Suprapubic skin (tissue), 4 donors: ENCODE measurements around the gene CLEC3A. TPM values are rescaled to one million over a fixed set of nuclear protein-coding genes. Genes with fewer than 3 reads are reported as not detected.
A peak's percentile ranks its signal among the peaks of the same experiment; 100 is the strongest.

Experiments
- DNase-seq, 2 donors: peaks; one replicate each; pipeline ENCODE4 v3.0.0-alpha.2; 2019; ENCODE audit warnings: low spot score in 2 of 2
- H3K27ac ChIP-seq: fragments of 200-600 bp; sonication (generic); one replicate; pipeline ENCODE4 v1.5.1; 2019
- H3K27me3 ChIP-seq: fragments of 200-600 bp; sonication (generic); one replicate; pipeline ENCODE4 v1.5.1; 2019
- H3K36me3 ChIP-seq: fragments of 200-600 bp; sonication (generic); one replicate; pipeline ENCODE4 v1.5.1; 2019
- H3K4me1 ChIP-seq: fragments of 200-600 bp; sonication (generic); one replicate; pipeline ENCODE4 v1.5.1; 2019
- H3K4me3 ChIP-seq: fragments of 200-600 bp; sonication (generic); one replicate; pipeline ENCODE4 v1.5.1; 2019; ENCODE audit warnings: mild to moderate bottlenecking
- H3K9me3 ChIP-seq: fragments of 200-600 bp; sonication (generic); one replicate; pipeline ENCODE4 v1.5.1; 2019
- CTCF ChIP-seq, 2 donors: fragments of 200-600 bp in 1 of 2; fragments of 450-650 bp in 1 of 2; sonication (generic) in 1 of 2; IDR thresholded peaks; one replicate each; pipeline ENCODE4 v1.5.1; 2016 to 2019; ENCODE audit warnings: antibody characterized with exemption in 2 of 2, mild to moderate bottlenecking in 1 of 2, moderate library complexity in 1 of 2
- EP300 ChIP-seq: sonication (generic); formaldehyde crosslinking; IDR thresholded peaks from one replicate; pipeline ENCODE4 v1.6.1; 2017; ENCODE audit warnings: antibody characterized with exemption
- POLR2A ChIP-seq, 2 donors: fragments of 450-650 bp; IDR thresholded peaks; one replicate each; pipeline ENCODE4 v1.6.1; 2017; ENCODE audit warnings: antibody characterized with exemption in 2 of 2, mild to moderate bottlenecking in 2 of 2, moderate library complexity in 2 of 2
- POLR2AphosphoS5 ChIP-seq, 3 donors: sonication (generic); formaldehyde crosslinking; IDR thresholded peaks; one replicate each; pipeline ENCODE4 v1.6.1; 2017; ENCODE audit warnings: antibody characterized with exemption in 3 of 3
- WGBS: methylation state at CpG from one replicate; pipeline ENCODE4 v1.1.5; 2018; 5-methylcytosine and 5-hydroxymethylcytosine counted together
- total RNA-seq, 4 donors: library from RNA; depleted of rRNA; stranded (reverse); fragments of >200 nt; gene quantifications; one replicate each; pipeline ENCODE4 v1.1.0, GENCODE V29; 2016

The CLEC3A gene
- total RNA-seq, 4 donors from 2014 or later: not detected

- Histone ChIP-seq H3K4me3 (no peak overlapping the region), H3K9me3 (no peaks in the 10 kb centered on the region), H3K27ac (no peak overlapping the region), H3K36me3 (no peaks in the 10 kb centered on the region), H3K27me3 (no peaks in the 10 kb centered on the region), H3K4me1 (no peaks in the 10 kb centered on the region)
- 15% methylated on average over 11 of the region's 11 CpGs for WGBS
- TF ChIP-seq EP300 (no peak), POLR2A (IDR thresholded peaks at IDR 0.05) (no peak), POLR2AphosphoS5 (IDR thresholded peaks at IDR 0.05) (no peak), CTCF (IDR thresholded peaks at IDR 0.05) (peak in 1 of 2 donors; percentile 76)
- DNase-seq: peak; percentile 88 to 89
These were observed 19.3 kb upstream of the CLEC3A start for GRCh38 chr16:78002915-78003538.

GRCh38 chr16:78004517-78004916, 17.8 kb upstream of the CLEC3A start:
- 73% methylated on average over 4 of the region's 4 CpGs for WGBS
- TF ChIP-seq POLR2AphosphoS5 (IDR thresholded peaks at IDR 0.05) (no peak), EP300 (no peak), CTCF (IDR thresholded peaks at IDR 0.05) (no peak), POLR2A (IDR thresholded peaks at IDR 0.05) (no peak)
- Histone ChIP-seq H3K9me3 (no peaks in the 10 kb centered on the region), H3K27ac (no peak overlapping the region), H3K36me3 (no peaks in the 10 kb centered on the region), H3K4me1 (no peaks in the 10 kb centered on the region), H3K4me3 (no peak overlapping the region), H3K27me3 (no peaks in the 10 kb centered on the region)
- DNase-seq: no peak

- H3K9me3 ChIP-seq: no peaks in the 10 kb centered on the region
- TF ChIP-seq POLR2AphosphoS5 (IDR thresholded peaks at IDR 0.05) (no peak), EP300 (no peak), CTCF (IDR thresholded peaks at IDR 0.05) (no peak), POLR2A (IDR thresholded peaks at IDR 0.05) (no peak)
- WGBS: 78% methylated on average over 5 of the region's 5 CpGs
These were observed 16.5 kb upstream of the CLEC3A start for GRCh38 chr16:78005881-78006280.

GRCh38 chr16:78007121-78007520, 15.2 kb upstream of the CLEC3A start:
- no peak for DNase-seq
- Histone ChIP-seq H3K4me3 (no peak overlapping the region), H3K27me3 (peaks cover 3% of the 10 kb centered on the region), H3K9me3 (no peaks in the 10 kb centered on the region), H3K36me3 (no peaks in the 10 kb centered on the region), H3K27ac (no peak overlapping the region), H3K4me1 (no peaks in the 10 kb centered on the region)
- WGBS: 55% methylated on average over 3 of the region's 3 CpGs
- TF ChIP-seq CTCF (IDR thresholded peaks at IDR 0.05) (no peak), EP300 (no peak), POLR2AphosphoS5 (IDR thresholded peaks at IDR 0.05) (no peak), POLR2A (IDR thresholded peaks at IDR 0.05) (no peak)

More at GRCh38 chr16:78005881-78006280, 16.5 kb upstream of the CLEC3A start:
- H3K4me1 ChIP-seq: no peaks in the 10 kb centered on the region
- H3K27me3 ChIP-seq: no peaks in the 10 kb centered on the region
- no peak overlapping the region for H3K4me3 ChIP-seq
- no peak overlapping the region for H3K27ac ChIP-seq
- H3K36me3 ChIP-seq: no peaks in the 10 kb centered on the region
- no peak for DNase-seq

GRCh38 chr16:78024159-78024558, 1.8 kb downstream of the CLEC3A start:
- DNase-seq: no peak
- H3K27me3 ChIP-seq: peaks cover 7% of the 10 kb centered on the region
- H3K4me1 ChIP-seq: no peaks in the 10 kb centered on the region
- no peaks in the 10 kb centered on the region for H3K36me3 ChIP-seq
- TF ChIP-seq POLR2AphosphoS5 (IDR thresholded peaks at IDR 0.05) (no peak), CTCF (IDR thresholded peaks at IDR 0.05) (no peak), POLR2A (IDR thresholded peaks at IDR 0.05) (no peak)
- no peak overlapping the region for H3K4me3 ChIP-seq
- H3K27ac ChIP-seq: no peak overlapping the region
- WGBS: 85% methylated on average over 5 of the region's 5 CpGs
- H3K9me3 ChIP-seq: no peaks in the 10 kb centered on the region
